ENCODE results near the gene PUM1.

- no peak for TF ChIP-seq CTCF (IDR thresholded peaks at IDR 0.05)
- TF ChIP-seq ZFX (IDR thresholded peaks at IDR 0.05; ENCODE audit: borderline replicate concordance), result no peak
These were observed 131.7 kb downstream of the PUM1 start for GRCh38 chr1:30933874-30934252.

Measured in 22Rv1 (cell line).